Prostate gland (tissue), 2 donors: ENCODE measurements around the gene HDAC10.

Experiments used
- CTCF ChIP-seq, 4 experiments: fragments of 200-600 bp in 2 of 4; fragments of 450-650 bp in 2 of 4; sonication (generic) in 2 of 4; IDR thresholded peaks; 1 replicate in 3 of 4; 2 replicates in 1 of 4; pipeline ENCODE4 v1.5.1; 2016 to 2019; ENCODE audit warnings: antibody characterized with exemption in 4 of 4, mild to moderate bottlenecking in 2 of 4, moderate library complexity in 2 of 4
- POLR2A ChIP-seq: fragments of 450-650 bp; IDR thresholded peaks from one replicate; pipeline ENCODE4 v1.6.1; 2016; ENCODE audit warnings: antibody characterized with exemption, mild to moderate bottlenecking

GRCh38 chr22:50197856-50198623, 53.0 kb downstream of the HDAC10 start:
- no peak for TF ChIP-seq CTCF (IDR thresholded peaks at IDR 0.05)
- no peak for TF ChIP-seq POLR2A
